Mononuclear cell (primary cell): ENCODE results near the gene FAM171A1. TPM values are rescaled to one million over a fixed set of nuclear protein-coding genes. Genes with fewer than 3 reads are reported as not detected.
"Not testable (repeated sequence)": the region's sequence is repeated elsewhere in the genome, so short reads cannot be mapped to it uniquely, and the experiment has no call there.

Experiments
- H3K27me3 ChIP-seq: 2 replicates; pipeline ENCODE4 v1.6.0; 2011; ENCODE audit warnings: low read length, control low read depth; ENCODE audit not compliant: insufficient read depth
- H3K4me1 ChIP-seq: 2 replicates; pipeline ENCODE4 v1.5.1; 2011; ENCODE audit warnings: mild to moderate bottlenecking, low read length, control low read depth; ENCODE audit not compliant: insufficient read depth
- H3K4me3 ChIP-seq: 2 replicates; pipeline ENCODE4 v1.5.1; 2011; ENCODE audit warnings: mild to moderate bottlenecking, low read length, moderate library complexity
- H3K9me3 ChIP-seq: 2 replicates; pipeline ENCODE4 v1.5.1; 2011; ENCODE audit warnings: low read depth, mild to moderate bottlenecking, control low read depth, low read length
- total RNA-seq: library from RNA; depleted of rRNA; stranded (reverse); fragments of >200 nt; gene quantifications from one replicate; pipeline ENCODE4 v1.2.3, GENCODE V29; 2012

FAM171A1 gene
- 0.84 TPM for total RNA-seq

DNA sequence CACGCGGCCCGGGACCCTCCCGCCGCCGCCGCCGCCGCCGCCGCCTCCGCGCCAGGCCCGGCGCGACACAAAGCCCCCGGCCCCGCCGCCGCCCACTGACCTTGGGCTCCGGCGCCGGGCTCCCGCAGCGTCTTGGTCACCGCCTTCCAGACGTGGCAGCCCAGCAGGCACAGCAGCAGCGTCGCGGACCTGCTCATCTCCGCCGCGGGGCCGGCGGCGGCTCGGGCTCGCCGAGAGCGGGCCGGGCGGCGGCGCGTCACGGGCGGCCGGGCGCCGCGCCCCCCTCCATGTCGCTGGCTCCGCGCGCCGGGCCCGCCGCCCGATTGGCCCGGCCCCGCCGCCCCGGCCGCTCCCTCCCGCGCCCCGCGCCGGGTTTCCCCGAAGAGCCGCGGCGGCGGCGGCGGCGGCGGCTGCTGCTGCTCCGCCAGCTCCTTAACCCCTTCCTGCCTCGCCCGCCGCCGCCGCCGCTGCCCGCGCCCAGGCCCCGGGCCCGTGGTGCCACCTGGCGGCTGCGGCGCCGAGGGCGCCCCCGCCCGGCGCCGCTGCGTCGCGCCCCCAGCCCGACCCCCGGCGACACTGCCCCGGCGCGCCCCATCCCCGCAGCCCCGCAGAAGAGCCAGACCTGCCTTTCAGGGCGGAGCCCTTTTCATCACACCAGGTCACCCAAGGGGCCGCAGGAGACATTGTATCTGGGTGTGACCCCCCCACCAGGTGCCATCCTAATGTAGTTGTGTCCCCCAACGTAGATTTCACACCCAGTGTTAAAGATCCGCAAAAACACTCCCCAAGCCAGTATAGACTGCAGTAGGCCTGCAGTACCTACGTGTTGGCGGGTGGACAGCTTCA, at the start of gene FAM171A1:
FAM171A1 (minus strand) TSS at position 434 of the 846 bp plus-strand sequence; CDS start at position 197, 237 bp downstream.
- H3K9me3 ChIP-seq: no peaks in the 10 kb centered on the region
- no peak within 1 kb of the TSS for H3K4me3 ChIP-seq

DNA sequence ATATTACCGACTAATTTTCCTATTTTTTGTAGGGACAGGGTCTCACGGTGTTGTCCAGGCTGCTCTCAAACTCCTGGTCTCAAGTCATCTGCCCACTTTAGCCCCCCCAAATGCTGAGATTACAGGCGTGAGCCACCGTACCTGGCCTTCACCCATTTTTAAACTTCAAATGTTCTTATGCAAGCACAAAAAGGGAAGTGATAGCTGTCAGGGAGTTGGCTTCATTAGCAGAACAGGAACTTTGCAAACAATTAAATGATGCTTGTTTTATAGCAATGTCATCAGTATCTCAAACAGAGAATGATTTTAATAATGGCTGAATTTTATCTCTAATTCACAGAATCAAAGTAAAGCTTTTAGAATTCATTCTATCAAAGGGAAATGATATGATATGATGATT, 49.8 kb upstream of the FAM171A1 start:
- H3K9me3 ChIP-seq: no peaks in the 10 kb centered on the region
- no peaks in the 10 kb centered on the region for H3K4me1 ChIP-seq
- H3K27me3 ChIP-seq: no peaks in the 10 kb centered on the region
- no peak overlapping the region for H3K4me3 ChIP-seq

More for the DNA sequence above, at the start of gene FAM171A1:
- Histone ChIP-seq H3K4me1 (peaks cover 7% of the 10 kb centered on the region), H3K27me3 (peaks cover 55% of the 10 kb centered on the region)

DNA sequence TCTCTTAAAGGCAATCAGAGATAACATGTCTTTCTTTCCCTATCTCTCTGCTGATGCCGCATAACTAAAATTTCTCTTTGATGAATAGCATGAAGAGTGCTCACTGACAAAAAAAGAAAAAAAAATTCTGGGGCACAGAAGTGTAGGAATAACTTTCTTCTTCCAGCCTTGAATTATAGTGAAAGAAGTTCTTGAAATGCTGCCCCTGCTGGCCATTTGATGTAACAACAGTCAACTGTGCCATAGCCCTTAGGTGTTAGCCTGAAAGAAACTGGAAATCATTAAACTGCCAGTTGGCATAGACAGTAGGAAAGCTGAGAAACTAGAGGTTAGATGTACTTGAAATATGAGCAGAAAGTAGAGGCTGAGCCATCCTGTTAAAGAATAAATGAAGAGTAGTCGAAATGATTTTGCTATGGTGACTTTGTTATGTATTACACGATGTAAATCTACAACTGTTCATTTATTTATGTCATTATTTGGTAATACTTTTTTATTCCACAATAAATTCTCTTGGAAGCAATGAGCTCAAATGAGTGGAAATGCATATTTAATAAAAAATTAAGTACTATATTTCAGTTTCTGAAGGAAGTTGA, 48.3 kb upstream of the FAM171A1 start:
- Histone ChIP-seq H3K27me3 (no peaks in the 10 kb centered on the region), H3K4me3 (no peak overlapping the region), H3K4me1 (no peaks in the 10 kb centered on the region), H3K9me3 (no peaks in the 10 kb centered on the region)

DNA sequence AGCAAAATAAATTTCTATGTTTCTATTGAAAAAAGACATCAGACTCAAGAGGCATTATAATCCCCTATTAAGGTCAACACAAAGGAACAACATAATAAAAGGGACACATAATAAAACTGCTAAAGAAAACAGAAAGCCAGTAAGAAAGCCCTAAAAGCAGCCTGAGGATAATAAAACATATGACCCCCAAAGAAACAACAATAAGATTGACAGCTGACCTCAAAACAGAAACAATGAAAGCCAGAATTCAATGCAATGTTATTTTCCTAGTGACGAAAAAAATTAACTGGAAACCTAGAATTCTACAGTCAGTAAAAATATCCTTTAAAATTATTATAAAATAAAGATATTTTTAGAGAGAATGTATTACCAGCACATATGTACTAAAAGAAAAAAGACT, 44.9 kb upstream of the FAM171A1 start:
- no peaks in the 10 kb centered on the region for H3K4me1 ChIP-seq
- no peak overlapping the region for H3K4me3 ChIP-seq
- no peaks in the 10 kb centered on the region for H3K9me3 ChIP-seq
- peaks cover under 1% of the 10 kb centered on the region for H3K27me3 ChIP-seq

DNA sequence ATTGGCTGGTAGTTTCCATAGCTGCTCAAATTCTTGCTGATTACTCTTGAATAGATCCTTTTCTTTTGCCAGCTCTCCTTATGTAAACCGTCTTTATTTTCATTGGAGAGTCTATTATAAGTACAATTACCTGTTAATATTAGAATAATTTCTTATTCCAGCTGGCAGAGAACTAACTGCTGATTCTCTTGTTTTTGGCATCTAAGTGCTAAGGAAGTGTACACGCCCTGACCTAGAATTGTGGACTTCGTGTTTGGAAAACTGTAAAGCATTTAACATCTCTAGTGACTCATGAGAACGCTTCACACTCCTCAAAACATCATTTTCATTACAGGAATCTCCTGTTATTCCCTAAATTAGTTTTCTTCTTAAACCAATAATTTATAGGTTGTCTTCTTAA, 39.9 kb upstream of the FAM171A1 start:
- no peaks in the 10 kb centered on the region for H3K4me1 ChIP-seq
- no peak overlapping the region for H3K4me3 ChIP-seq
- no peaks in the 10 kb centered on the region for H3K9me3 ChIP-seq
- H3K27me3 ChIP-seq: peaks cover 4% of the 10 kb centered on the region

DNA sequence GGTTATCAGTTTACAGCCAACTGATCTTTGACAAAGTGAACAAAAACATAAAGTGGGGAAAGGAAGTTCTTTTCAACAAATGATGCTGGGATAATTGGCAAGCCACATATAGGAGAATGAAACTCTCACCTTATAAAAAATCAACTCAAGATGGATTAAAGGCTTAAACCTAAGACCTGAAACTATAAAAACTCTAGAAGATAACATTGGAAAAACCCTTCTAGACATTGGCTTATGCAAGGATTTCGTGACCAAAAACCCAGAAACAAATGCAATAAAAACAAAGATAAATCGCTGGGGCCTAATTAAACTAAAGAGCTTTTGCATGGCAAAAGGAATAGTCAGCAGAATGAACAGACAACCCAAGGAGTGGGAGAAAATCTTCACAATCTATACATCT, 38.3 kb upstream of the FAM171A1 start:
- not testable (repeated sequence) for H3K27me3 ChIP-seq, H3K9me3 ChIP-seq, H3K4me3 ChIP-seq, H3K4me1 ChIP-seq

DNA sequence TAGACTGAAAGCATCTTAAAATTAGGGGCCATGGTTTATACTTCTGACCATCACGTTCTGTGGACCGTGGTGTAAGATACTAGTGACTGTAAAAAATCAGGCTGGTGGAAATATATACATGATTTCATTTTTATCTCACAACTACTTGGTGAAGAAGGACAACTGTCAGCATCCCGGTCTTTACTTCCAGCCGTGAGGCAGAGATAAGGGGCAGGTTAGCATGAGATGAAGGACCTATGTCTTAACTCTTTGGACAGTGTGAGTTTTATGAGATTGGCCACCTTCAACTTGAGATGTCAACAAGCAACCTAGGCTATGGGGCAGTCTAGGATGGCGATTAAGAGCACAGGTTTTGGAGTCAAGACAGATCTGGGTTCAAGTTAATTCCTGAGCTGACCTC, 37.5 kb upstream of the FAM171A1 start:
- Histone ChIP-seq H3K4me1 (no peaks in the 10 kb centered on the region), H3K4me3 (no peak overlapping the region), H3K9me3 (no peaks in the 10 kb centered on the region)

DNA sequence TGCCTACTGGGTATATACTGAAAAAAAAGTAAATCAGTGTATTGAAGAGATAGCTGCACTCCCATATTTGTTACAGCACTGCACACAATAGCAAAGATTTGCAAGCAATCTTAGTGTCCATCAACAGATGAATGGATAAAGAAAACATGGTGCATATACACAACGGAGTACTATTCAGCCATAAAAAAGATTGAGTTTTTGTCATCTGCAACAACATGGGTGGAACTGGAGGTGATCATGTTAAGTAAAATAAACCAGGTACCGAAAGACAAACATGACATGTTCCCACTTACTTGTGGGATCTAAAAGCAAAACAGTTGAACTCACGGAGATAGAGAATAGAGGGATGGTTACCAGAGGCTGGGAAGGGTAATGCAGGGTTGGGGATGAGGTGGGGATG, 34.2 kb upstream of the FAM171A1 start:
- Histone ChIP-seq H3K27me3 (no peaks in the 10 kb centered on the region), H3K9me3 (no peaks in the 10 kb centered on the region), H3K4me3 (no peak overlapping the region), H3K4me1 (no peaks in the 10 kb centered on the region)

More for the DNA sequence above, 37.5 kb upstream of the FAM171A1 start:
- H3K27me3 ChIP-seq: peaks cover 4% of the 10 kb centered on the region

GRCh38 chr10:15401382-15401781, 30.3 kb upstream of the FAM171A1 start:
- no peaks in the 10 kb centered on the region for H3K4me1 ChIP-seq
- no peaks in the 10 kb centered on the region for H3K9me3 ChIP-seq
- H3K27me3 ChIP-seq: no peaks in the 10 kb centered on the region
- H3K4me3 ChIP-seq: no peak overlapping the region

DNA sequence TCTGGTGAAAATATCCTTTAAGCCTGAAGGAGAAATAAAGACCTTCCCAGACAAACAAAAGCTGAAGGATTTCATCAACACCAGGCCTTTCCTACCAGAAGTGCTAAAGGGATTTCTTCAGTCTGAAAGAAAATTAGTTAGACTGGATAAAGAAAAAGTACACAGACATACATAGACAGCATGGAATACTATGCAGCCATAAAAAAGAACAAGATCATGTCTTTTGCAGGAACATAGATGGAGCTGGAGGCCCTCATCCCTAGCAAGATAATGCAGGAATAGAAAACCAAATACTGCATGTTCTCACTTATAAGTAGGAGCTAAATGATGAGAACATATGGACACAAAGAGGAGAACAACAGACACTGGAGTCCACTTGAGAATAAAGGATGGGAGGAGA, 29.4 kb upstream of the FAM171A1 start:
- H3K4me3 ChIP-seq, H3K27me3 ChIP-seq, H3K9me3 ChIP-seq, H3K4me1 ChIP-seq: not testable (repeated sequence)

- Histone ChIP-seq H3K4me1 (no peaks in the 10 kb centered on the region), H3K9me3 (no peaks in the 10 kb centered on the region), H3K4me3 (no peak overlapping the region)
Observed at GRCh38 chr10:15399060-15399661, 28.1 kb upstream of the FAM171A1 start.

DNA sequence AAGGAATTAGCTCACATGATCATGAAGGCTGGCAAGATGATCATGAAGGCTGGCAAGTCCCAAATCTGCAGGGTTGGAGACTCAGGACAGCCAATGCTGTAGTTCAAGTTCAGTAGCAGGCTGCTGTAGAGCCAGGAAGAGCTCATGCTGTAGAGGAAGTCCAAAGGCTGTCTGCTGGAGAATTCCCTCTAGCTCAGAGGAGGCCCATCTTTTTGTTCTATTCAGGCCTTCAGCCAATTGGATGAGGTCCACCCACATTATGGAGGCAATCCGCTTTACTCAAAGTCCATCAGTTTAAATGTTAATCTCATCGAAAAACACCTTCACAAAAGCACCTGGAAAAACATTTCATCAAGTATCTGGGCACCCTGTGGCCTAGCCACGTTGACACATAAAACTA, 24.8 kb upstream of the FAM171A1 start:
- no peak overlapping the region for H3K4me3 ChIP-seq
- H3K27me3 ChIP-seq: no peaks in the 10 kb centered on the region
- H3K4me1 ChIP-seq: no peaks in the 10 kb centered on the region
- H3K9me3 ChIP-seq: no peaks in the 10 kb centered on the region

More at GRCh38 chr10:15399060-15399661, 28.1 kb upstream of the FAM171A1 start:
- H3K27me3 ChIP-seq: no peaks in the 10 kb centered on the region

GRCh38 chr10:15393139-15393825, 22.2 kb upstream of the FAM171A1 start:
- H3K9me3 ChIP-seq: no peaks in the 10 kb centered on the region
- no peak overlapping the region for H3K4me3 ChIP-seq
- no peaks in the 10 kb centered on the region for H3K4me1 ChIP-seq
- no peaks in the 10 kb centered on the region for H3K27me3 ChIP-seq

DNA sequence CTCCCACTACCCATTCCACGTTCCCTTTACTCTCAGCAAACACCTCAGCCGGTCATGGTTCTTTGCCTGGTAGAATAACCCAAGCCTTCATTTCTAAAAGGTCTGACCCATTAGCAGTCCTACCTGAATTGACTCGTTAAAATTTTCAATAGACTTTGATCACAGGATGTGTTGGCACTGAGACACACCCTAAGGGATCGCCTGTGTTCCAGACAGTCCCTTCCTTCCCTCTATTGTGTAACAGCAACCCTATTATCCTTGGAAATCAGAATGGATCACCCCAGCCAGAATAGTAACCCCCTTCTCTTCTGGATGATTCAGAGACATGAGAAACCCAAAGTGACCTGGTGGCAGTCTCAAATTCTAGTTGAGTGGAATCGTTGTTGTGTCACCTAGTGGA, 20.4 kb upstream of the FAM171A1 start:
- H3K27me3 ChIP-seq: no peaks in the 10 kb centered on the region
- no peaks in the 10 kb centered on the region for H3K4me1 ChIP-seq
- no peak overlapping the region for H3K4me3 ChIP-seq
- no peaks in the 10 kb centered on the region for H3K9me3 ChIP-seq

DNA sequence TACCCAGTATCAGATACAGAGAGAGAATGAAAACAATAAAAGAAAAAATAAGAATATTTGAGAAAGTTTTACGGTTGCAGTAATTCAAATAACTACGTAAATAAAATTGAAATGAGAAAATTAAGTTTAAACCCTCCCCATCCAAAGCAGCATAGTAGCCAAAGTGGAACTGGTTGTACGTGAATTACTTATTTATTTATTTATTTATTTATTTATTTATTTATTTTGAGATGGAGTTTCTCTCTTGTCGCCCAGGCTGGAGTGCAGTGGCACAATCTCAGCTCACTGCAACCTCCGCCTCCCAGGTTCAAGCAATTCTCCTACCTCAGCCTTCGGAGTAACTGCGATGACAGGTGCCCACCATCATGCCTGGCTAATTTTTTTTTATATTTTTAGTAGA, 17.1 kb upstream of the FAM171A1 start:
- H3K4me1 ChIP-seq, H3K27me3 ChIP-seq, H3K4me3 ChIP-seq, H3K9me3 ChIP-seq: not testable (repeated sequence)
